Fibroblast of upper back skin (primary cell): ENCODE results near the gene TMEM132E.
A peak's percentile ranks its signal among the peaks of the same experiment; 100 is the strongest.

ENCODE experiments used
- DNase-seq: peaks from one replicate; pipeline ENCODE4 v3.0.0-alpha.2; 2013

Gene TMEM132E

GRCh38 chr17:34570506-34570905 lies 8.9 kb upstream of the TMEM132E start:
- no peak for DNase-seq

GRCh38 chr17:34571428-34572130 lies 7.8 kb upstream of the TMEM132E start:
- DNase-seq, result no peak

- DNase-seq, result no peak
These were observed 6.9 kb upstream of the TMEM132E start for GRCh38 chr17:34572483-34572882.

GRCh38 chr17:34575182-34575581 lies 4.2 kb upstream of the TMEM132E start:
- DNase-seq, result no peak

GRCh38 chr17:34578016-34578415 lies 1.4 kb upstream of the TMEM132E start:
- DNase-seq, result no peak

GRCh38 chr17:34578656-34579016 lies 746 bp upstream of the TMEM132E start:
- no peak for DNase-seq

GRCh38 chr17:34579979-34580684 lies 750 bp downstream of the TMEM132E start:
- no peak for DNase-seq

GRCh38 chr17:34580685-34581445 lies 1.5 kb downstream of the TMEM132E start:
- DNase-seq, result no peak

GRCh38 chr17:34581446-34582184 lies 2.2 kb downstream of the TMEM132E start:
- DNase-seq, result no peak

GRCh38 chr17:34582185-34582900 lies 3.0 kb downstream of the TMEM132E start:
- no peak for DNase-seq

GRCh38 chr17:34582901-34583245 lies 3.5 kb downstream of the TMEM132E start:
- DNase-seq, result no peak

- DNase-seq, result peak; percentile 12
These were observed 5.5 kb downstream of the TMEM132E start for GRCh38 chr17:34584805-34585416.

GRCh38 chr17:34586346-34586846 lies 7.0 kb downstream of the TMEM132E start:
- DNase-seq, result no peak

GRCh38 chr17:34588266-34588665 lies 8.9 kb downstream of the TMEM132E start:
- DNase-seq, result no peak

- no peak for DNase-seq
These were observed 10.0 kb downstream of the TMEM132E start for GRCh38 chr17:34589120-34589965.

- no peak for DNase-seq
These were observed 12.6 kb downstream of the TMEM132E start for GRCh38 chr17:34592002-34592401.

- DNase-seq, result no peak
These were observed 17.5 kb downstream of the TMEM132E start for GRCh38 chr17:34596920-34597319.

GRCh38 chr17:34598161-34598776 lies 18.9 kb downstream of the TMEM132E start:
- no peak for DNase-seq

GRCh38 chr17:34601416-34601815 lies 22.0 kb downstream of the TMEM132E start:
- no peak for DNase-seq

- no peak for DNase-seq
These were observed 24.6 kb downstream of the TMEM132E start for GRCh38 chr17:34603974-34604373.
